ENCODE measurements around the gene ZFYVE21. TPM values are rescaled to one million over a fixed set of nuclear protein-coding genes. Genes with fewer than 3 reads are reported as not detected.

The ZFYVE21 gene
- total RNA-seq, 4 donors from 2014 or later: 121 to 180 (median 156) TPM

DNA sequence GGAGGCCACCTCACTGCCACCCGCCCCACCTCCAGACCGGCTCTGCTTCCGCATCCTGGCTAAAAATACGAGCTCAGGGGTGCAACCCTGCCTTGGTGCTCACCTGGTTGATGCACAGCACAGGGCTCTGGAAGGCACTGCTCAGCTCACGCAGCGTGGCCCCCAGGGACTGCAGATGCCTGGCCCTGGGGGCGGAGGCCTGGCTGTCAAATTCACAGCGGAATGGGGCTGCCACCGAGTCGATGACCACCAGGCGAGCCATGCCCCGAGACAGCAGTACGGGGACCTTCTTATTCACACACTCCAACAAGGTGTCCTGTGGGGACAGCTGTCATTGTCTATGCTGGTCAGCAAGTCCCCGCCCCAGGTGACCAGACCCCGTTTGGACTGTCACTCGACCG, 16.3 kb upstream of the ZFYVE21 start:
- Histone ChIP-seq H3K4me1 (peaks cover 57 to 87% (median 75%) of the 10 kb centered on the region in 4 donors), H3K4me3 (no peak overlapping the region), H3K27ac (replicated peaks in 1 of 4) (peak overlapping the region in 1 of 4 donors; percentile 73), H3K36me3 (peaks cover 27 to 79% (median 74%) of the 10 kb centered on the region in 4 donors), H3K9me3 (no peaks in the 10 kb centered on the region), H3K27me3 (no peaks in the 10 kb centered on the region)
- intact Hi-C loops (cut with DNase I): no loop called here
- WGBS: 91% methylated on average over 13 of the region's 17 CpGs
- DNase-seq (ENCODE audit: extremely low spot score): no peak
- TF ChIP-seq EP300 (IDR thresholded peaks at IDR 0.05) (no peak), POLR2AphosphoS5 (IDR thresholded peaks at IDR 0.05) (no peak), POLR2A (IDR thresholded peaks at IDR 0.05; ENCODE audit: low read depth) (no peak)
- TF ChIP-seq, protein P1, sequence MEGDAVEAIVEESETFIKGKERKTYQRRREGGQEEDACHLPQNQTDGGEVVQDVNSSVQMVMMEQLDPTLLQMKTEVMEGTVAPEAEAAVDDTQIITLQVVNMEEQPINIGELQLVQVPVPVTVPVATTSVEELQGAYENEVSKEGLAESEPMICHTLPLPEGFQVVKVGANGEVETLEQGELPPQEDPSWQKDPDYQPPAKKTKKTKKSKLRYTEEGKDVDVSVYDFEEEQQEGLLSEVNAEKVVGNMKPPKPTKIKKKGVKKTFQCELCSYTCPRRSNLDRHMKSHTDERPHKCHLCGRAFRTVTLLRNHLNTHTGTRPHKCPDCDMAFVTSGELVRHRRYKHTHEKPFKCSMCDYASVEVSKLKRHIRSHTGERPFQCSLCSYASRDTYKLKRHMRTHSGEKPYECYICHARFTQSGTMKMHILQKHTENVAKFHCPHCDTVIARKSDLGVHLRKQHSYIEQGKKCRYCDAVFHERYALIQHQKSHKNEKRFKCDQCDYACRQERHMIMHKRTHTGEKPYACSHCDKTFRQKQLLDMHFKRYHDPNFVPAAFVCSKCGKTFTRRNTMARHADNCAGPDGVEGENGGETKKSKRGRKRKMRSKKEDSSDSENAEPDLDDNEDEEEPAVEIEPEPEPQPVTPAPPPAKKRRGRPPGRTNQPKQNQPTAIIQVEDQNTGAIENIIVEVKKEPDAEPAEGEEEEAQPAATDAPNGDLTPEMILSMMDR (IDR thresholded peaks at IDR 0.05): no peak

DNA sequence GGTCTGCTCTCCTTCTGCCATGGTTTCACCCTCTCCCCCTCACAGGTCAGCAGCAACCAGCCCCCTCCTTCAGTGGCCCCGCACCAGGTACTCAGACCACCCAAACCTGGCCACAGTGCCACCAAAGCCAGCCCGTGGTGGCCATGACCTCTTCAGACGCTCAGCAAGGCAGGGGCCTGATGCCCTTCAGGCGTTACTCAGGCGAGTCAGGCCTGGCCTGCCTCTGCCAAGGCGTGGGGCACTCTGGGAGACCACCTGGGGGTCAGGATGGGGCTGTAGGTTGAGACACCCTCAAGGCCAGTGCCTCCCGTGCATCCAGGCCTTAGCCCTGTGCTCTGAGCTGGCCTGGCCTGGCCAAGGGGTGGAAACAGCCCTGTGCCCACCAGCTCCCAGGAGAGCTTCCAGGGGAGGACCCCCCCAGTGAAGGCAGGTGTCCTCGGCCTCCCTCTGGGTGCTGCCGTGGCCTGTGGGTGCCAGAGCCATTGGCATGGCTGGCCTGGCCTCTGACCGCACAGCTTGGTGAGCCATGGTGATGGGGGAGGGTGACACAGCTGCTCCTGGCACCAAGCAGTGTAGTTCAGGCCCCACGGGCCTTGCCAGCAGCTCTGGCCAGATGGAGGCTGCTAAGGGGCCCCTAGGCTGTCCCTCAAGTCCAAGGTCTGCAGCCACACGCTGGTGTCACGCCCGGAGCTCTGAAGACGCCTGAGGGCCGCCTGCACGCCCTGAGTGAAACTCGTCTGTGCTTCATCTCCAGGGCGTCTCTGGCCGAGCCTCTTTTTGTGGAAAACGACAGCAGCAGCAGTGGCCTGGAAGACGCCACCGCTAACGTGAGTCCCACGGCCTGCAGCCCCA, 15.5 kb upstream of the ZFYVE21 start:
- Histone ChIP-seq H3K27me3 (no peaks in the 10 kb centered on the region), H3K9me3 (no peaks in the 10 kb centered on the region), H3K27ac (replicated peaks in 1 of 4) (peak overlapping the region in 1 of 4 donors; percentile 1), H3K36me3 (peaks cover 26 to 80% (median 75%) of the 10 kb centered on the region in 4 donors), H3K4me3 (no peak overlapping the region), H3K4me1 (peaks cover 61 to 88% (median 76%) of the 10 kb centered on the region in 4 donors)
- no peak for DNase-seq (ENCODE audit: extremely low spot score)
- TF ChIP-seq POLR2A (IDR thresholded peaks at IDR 0.05; ENCODE audit: low read depth) (no peak), POLR2AphosphoS5 (IDR thresholded peaks at IDR 0.05) (no peak), EP300 (IDR thresholded peaks at IDR 0.05) (no peak)
- TF ChIP-seq, protein P1 (IDR thresholded peaks at IDR 0.05): no peak
- intact Hi-C loops (cut with DNase I): no loop called here
- WGBS: 93% methylated on average over 6 of the region's 25 CpGs

DNA sequence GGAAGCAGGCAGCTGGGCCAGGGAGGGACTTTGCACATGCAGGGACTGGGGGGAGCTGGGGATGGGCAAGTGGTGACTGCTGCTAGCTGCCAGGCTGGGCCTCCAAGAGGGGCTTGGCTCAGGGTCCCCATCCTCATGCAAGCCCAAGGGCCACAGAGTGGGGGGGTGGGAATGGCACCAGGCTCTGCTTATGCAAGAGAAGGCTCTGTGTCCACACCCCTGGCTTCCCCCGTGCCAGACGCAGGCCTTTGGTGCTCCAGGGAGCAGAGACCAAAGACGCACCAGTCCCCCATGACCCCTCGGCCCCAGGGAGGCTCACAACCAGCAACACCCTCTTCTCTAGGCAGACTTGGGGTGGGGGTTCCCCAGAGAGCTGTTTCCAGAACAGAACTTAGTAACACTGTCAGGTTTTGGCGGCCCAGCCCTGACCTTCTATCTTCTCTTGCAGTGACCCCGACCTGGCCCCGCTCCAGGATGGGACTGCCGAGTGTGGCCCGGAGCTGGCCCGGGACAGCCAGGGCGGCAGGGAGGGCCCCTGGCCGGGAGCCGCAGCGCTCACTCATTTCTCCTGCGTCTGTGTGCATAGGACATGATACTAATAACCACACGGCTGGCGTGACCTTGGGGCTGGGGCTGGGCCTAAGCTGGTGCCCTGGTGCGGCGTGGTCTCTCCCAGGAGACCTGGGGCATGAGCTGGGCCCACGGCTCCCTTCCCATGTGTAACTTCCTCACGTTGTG, 14.7 kb upstream of the ZFYVE21 start:
- Histone ChIP-seq H3K27ac (replicated peaks in 1 of 4) (no peak overlapping the region), H3K9me3 (no peaks in the 10 kb centered on the region), H3K4me1 (peaks cover 58 to 88% (median 72%) of the 10 kb centered on the region in 4 donors), H3K36me3 (peaks cover 26 to 87% (median 79%) of the 10 kb centered on the region in 4 donors), H3K4me3 (no peak overlapping the region), H3K27me3 (no peaks in the 10 kb centered on the region)
- 61% methylated on average over 8 of the region's 21 CpGs for whole genome bisulfite sequencing
- no peak for TF ChIP-seq POLR2A (IDR thresholded peaks at IDR 0.05; ENCODE audit: low read depth)
- no peak for TF ChIP-seq EP300 (IDR thresholded peaks at IDR 0.05)
- TF ChIP-seq POLR2AphosphoS5 (IDR thresholded peaks at IDR 0.05): no peak
- TF ChIP-seq, protein P1 (IDR thresholded peaks at IDR 0.05): no peak
- DNase-seq (ENCODE audit: extremely low spot score): no peak
- intact Hi-C loops (cut with DNase I): no loop called here

DNA sequence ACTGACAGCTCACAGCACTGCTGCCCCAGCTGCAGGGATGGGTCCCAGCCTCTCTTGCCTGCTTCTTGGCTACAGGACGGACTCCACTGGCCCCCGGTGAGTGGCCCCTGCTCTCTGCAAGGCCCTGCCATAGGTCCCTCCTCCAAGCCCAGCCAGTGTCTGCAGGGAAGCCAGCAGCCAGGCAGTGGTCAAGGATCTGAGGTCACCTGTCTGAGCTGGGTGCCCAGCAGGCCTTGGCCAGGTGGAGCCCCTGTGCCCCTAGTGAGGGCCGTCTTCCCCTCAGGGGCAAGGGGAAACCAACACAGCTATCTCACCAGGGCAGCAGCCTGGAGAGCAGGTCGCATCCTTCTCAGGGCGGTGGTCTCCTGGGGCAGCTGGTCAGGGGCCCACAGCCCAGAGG, 13.5 kb upstream of the ZFYVE21 start:
- no peak for DNase-seq (ENCODE audit: extremely low spot score)
- Histone ChIP-seq H3K27me3 (no peaks in the 10 kb centered on the region), H3K4me1 (peaks cover 51 to 79% (median 69%) of the 10 kb centered on the region in 4 donors), H3K36me3 (peaks cover 26 to 98% (median 88%) of the 10 kb centered on the region in 4 donors), H3K27ac (replicated peaks in 1 of 4) (no peak overlapping the region), H3K9me3 (no peaks in the 10 kb centered on the region), H3K4me3 (no peak overlapping the region)
- TF ChIP-seq POLR2AphosphoS5 (IDR thresholded peaks at IDR 0.05) (no peak), EP300 (IDR thresholded peaks at IDR 0.05) (no peak), POLR2A (IDR thresholded peaks at IDR 0.05; ENCODE audit: low read depth) (no peak)
- TF ChIP-seq, protein P1 (IDR thresholded peaks at IDR 0.05): no peak
- WGBS: 95% methylated on average over 5 of the region's 5 CpGs
- intact Hi-C loops (cut with DNase I): no loop called here
